K562 (cell line): ENCODE data around the gene MIDN. TPM values are rescaled to one million over a fixed set of nuclear protein-coding genes. Genes with fewer than 3 reads are reported as not detected.

Experiments
- ARNT ChIP-seq, 2 experiments: fragments of 450-650 bp; IDR thresholded peaks; 2 replicates each; pipeline ENCODE4 v1.6.1; 2016; ENCODE audit warnings: mild to moderate bottlenecking in 1 of 2
- CUX1 ChIP-seq: fragments of 200-800 bp; sonication (Bioruptor generic); IDR thresholded peaks from 2 replicates; pipeline ENCODE4 v1.6.1; 2016; ENCODE audit warnings: missing genetic modification characterization, missing compliant biosample characterization
- HDAC2 ChIP-seq: fragments of 450-650 bp; IDR thresholded peaks from 2 replicates; pipeline ENCODE4 v1.6.1; 2016; ENCODE audit warnings: mild to moderate bottlenecking
- HDGF ChIP-seq: fragments of 450-650 bp; IDR thresholded peaks from 2 replicates; pipeline ENCODE4 v1.6.1; 2016
- NR3C1 ChIP-seq: sonication (generic); formaldehyde crosslinking; IDR thresholded peaks from 2 replicates; pipeline ENCODE4 v1.8.1; 2022; ENCODE audit warnings: missing genetic modification reagents
- PHB ChIP-seq: fragments of 250-450 bp; sonication (Bioruptor Pico); IDR thresholded peaks from 2 replicates; pipeline ENCODE4 v1.5.0; 2021
- POLR2H ChIP-seq: IDR thresholded peaks from 2 replicates; pipeline ENCODE4 v1.6.1; 2016; ENCODE audit warnings: missing genetic modification characterization, low read depth, mild to moderate bottlenecking, control low read depth, missing compliant biosample characterization, moderate library complexity
- RFX7 ChIP-seq: fragments of 250-450 bp; sonication (Bioruptor Pico); IDR thresholded peaks from 2 replicates; pipeline ENCODE4 v1.5.1; 2021; ENCODE audit warnings: mild to moderate bottlenecking
- SIX5 ChIP-seq, 2 experiments: IDR thresholded peaks; 2 replicates each; pipeline ENCODE4 v1.6.1; 2011; ENCODE audit warnings: low read length in 2 of 2, borderline replicate concordance in 1 of 2, low read depth in 1 of 2, mild to moderate bottlenecking in 1 of 2, moderate library complexity in 1 of 2; ENCODE audit not compliant: insufficient read depth in 1 of 2
- TCFL5 ChIP-seq: fragments of 250-450 bp; sonication (Bioruptor Pico); conservative IDR thresholded peaks from 2 replicates; pipeline ENCODE4 v1.6.1; 2021; ENCODE audit warnings: mild to moderate bottlenecking, moderate library complexity, matching md5 sums
- TSHZ1 ChIP-seq: fragments of 250-450 bp; sonication (Bioruptor Pico); IDR thresholded peaks from 2 replicates; pipeline ENCODE4 v1.4.0; 2020; ENCODE audit warnings: mild to moderate bottlenecking, moderate library complexity
- ZBTB17 ChIP-seq: fragments of 450-650 bp; formaldehyde crosslinking; IDR thresholded peaks from 2 replicates; pipeline ENCODE4 v1.4.0; 2020; ENCODE audit warnings: mild to moderate bottlenecking
- ZNF639 ChIP-seq, 2 experiments: fragments of 200-800 bp in 1 of 2; sonication (Bioruptor generic) in 1 of 2; sonication (generic) in 1 of 2; formaldehyde crosslinking in 1 of 2; IDR thresholded peaks in 1 of 2; conservative IDR thresholded peaks in 1 of 2; 2 replicates each; pipeline versions ENCODE4 v1.5.0 to v1.6.1; 2016 to 2020; ENCODE audit warnings: missing compliant biosample characterization in 1 of 2, missing genetic modification characterization in 1 of 2, missing genetic modification reagents in 1 of 2
- ZSCAN32 ChIP-seq: fragments of 450-650 bp; formaldehyde crosslinking; IDR thresholded peaks from 2 replicates; pipeline ENCODE4 v1.4.0; 2020; ENCODE audit warnings: mild to moderate bottlenecking, moderate library complexity
- polyA plus RNA-seq, 8 experiments: library from polyadenylated mRNA; depleted of rRNA in 4 of 8; stranded (reverse) in 5 of 8; unstranded in 3 of 8; fragments of >200 nt; fragmentation: Nextera tagmentation in 2 of 8; fragmentation: Illumina TruSeq in 1 of 8; extraction: Ambion mirVana in 2 of 8; extraction: Trizol in 1 of 8; gene quantifications; 2 replicates each; pipeline versions ENCODE4 v1.2.1 to v1.2.3, GENCODE V29; 2011 to 2014; ENCODE audit warnings: inconsistent platforms in 1 of 8, missing spikeins in 1 of 8
- total RNA-seq, 7 experiments: library from RNA; depleted of rRNA in 6 of 7; stranded (reverse); fragments of >200 nt in 6 of 7; fragmentation: Illumina TruSeq in 2 of 7; extraction: Trizol in 2 of 7; gene quantifications; 2 replicates each; pipeline versions ENCODE4 v1.2.1 to v1.2.3, GENCODE V29; 2011 to 2021; ENCODE audit warnings: low replicate concordance in 1 of 7

The MIDN gene
- total and polyA plus RNA-seq, 9 of the 15 experiments (the other 6 are each of a cell fraction or from before 2014, with no cell fraction given): 0.17 to 120 (median 10.1) TPM

GRCh38 chr19:1205114-1206099 is 43.0 kb upstream of the MIDN start, which contains the start of gene STK11 (continued):
- TF ChIP-seq CUX1 (CRISPR knock-in tag) (no peak), TSHZ1 (peak; percentile 54; the same call in 1 of the 2 replicates), HDGF (no peak), HDAC2 (no peak), RFX7 (CRISPR knock-in tag) (no peak), PHB (CRISPR knock-in tag) (no peak), NR3C1 (CRISPR knock-in tag) (no peak), POLR2H (peak; percentile 10; the same call in 1 of the 2 replicates), ZSCAN32 (CRISPR knock-in tag) (peak; percentile 52; the same call in 1 of the 2 replicates), ZNF639 (CRISPR knock-in tag; conservative IDR thresholded peaks at IDR 0.05 in 1 of 2, IDR thresholded peaks at IDR 0.05 in 1 of 2) (peak in 1 of 2 experiments; percentile 67; a peak in 1 of 4 replicates), TCFL5 (CRISPR knock-in tag) (no peak), ARNT (IDR thresholded peaks at IDR 0.05) (no peak), ZBTB17 (CRISPR knock-in tag) (peak; percentile 67; the same call in 1 of the 2 replicates), SIX5 (IDR thresholded peaks at IDR 0.05; ENCODE audit: borderline replicate concordance in 1 of 2, insufficient read depth in 1 of 2, low read depth in 1 of 2, low read length in 2 of 2) (no peak)
